ENCODE data around the gene PRKCH. TPM values are rescaled to one million over a fixed set of nuclear protein-coding genes. Genes with fewer than 3 reads are reported as not detected.

Gene PRKCH
- total RNA-seq (10 to 100 TPM in 3 of 4 donors, 1 to 10 TPM in 1; 7.6 to 19.9 (median 12.7) TPM), polyA plus RNA-seq (10 to 100 TPM in 1 of 3 donors, 1 to 10 TPM in 2; 4.2 to 16.2 (median 4.6) TPM)

DNA sequence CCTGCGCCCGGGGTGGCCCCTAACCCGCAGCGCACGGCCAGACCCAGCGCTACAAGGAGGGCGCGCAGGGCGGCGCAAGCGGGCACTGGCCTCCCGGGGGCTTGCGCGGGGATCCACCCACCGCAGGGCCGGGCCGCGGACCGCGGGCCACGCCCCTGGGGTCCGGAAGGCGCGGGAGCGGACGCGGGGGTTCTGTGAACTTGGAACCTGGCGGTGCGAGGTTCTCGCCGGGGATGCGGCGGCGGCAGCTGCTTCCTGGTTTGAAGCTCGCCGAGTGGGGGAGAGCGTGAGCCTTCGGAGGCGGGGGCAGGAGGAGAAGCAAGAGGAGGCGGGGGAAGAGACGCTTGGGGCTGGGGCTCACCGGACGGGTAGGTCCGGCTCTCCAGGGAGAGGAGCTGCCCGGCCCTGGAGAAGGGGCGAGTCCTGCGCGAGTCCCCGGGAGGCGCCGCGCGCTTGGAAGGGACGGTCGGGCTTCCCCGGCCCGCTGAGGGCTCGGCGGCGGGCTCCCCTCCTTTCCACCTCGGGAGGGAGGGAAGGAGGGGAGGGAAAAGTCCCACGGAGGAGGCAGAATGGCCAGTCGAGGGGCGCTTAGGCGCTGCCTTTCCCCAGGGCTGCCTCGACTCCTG is at the start of gene PRKCH:
Gene PRKCH (plus strand): TSS at position 195 of the 626 bp plus-strand sequence. CDS start 523 bp downstream, outside the sequence.
- H3K4me3 ChIP-seq, result peak within 1 kb of the TSS; percentile 28 to 54 (median 52)
- H3K4me1 ChIP-seq, result peaks cover 0 to 16% (median 11%) of the 10 kb centered on the region in 4 donors
- intact Hi-C loops (cut with DNase I), result no loop called here
- H3K27me3 ChIP-seq, result peaks cover 7 to 43% (median 23%) of the 10 kb centered on the region in 3 donors
- TF ChIP-seq EP300 (IDR thresholded peaks at IDR 0.05), result no peak
- TF ChIP-seq POLR2AphosphoS5 (IDR thresholded peaks at IDR 0.05), result peak in 2 of 4 donors; percentile 27 to 42
- 1% methylated on average over 66 of the region's 66 CpGs for WGBS, 2 donors
- H3K9me3 ChIP-seq, result no peaks in the 10 kb centered on the region
- peak within 1 kb of the TSS; percentile 49 to 81 (median 58) for H3K27ac ChIP-seq
- DNase-seq, result peak; percentile 81
- H3K36me3 ChIP-seq, result no peaks in the 10 kb centered on the region

DNA sequence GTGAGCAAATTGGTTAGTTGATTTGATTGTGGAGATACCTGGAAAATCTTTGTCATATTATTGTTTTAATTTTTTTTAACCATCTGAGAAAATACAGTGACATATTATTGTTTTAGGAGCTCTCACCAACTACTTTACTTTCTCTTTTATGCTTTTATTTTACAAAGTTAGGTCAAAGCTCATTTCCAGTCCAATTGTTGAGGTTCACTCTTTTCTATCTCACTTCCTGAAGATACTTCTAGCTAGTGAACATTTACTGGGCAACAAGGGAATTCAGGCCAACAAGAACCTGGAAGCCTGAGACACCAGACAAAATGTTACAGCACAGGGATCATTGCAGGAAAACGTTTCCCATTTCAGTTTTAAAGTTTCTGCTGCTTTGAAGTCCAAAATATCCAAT is 44.1 kb upstream of the PRKCH start:
- H3K27me3 ChIP-seq, result peaks cover 10 to 50% (median 24%) of the 10 kb centered on the region in 3 donors
- H3K4me3 ChIP-seq, result no peak overlapping the region
- WGBS, 2 donors, result 6 to 47% methylated on average over 1 of the region's 1 CpG
- no peaks in the 10 kb centered on the region for H3K36me3 ChIP-seq
- no peak for DNase-seq
- H3K9me3 ChIP-seq, result no peaks in the 10 kb centered on the region
- TF ChIP-seq POLR2AphosphoS5 (IDR thresholded peaks at IDR 0.05) (no peak), EP300 (IDR thresholded peaks at IDR 0.05) (no peak), POLR2A (IDR thresholded peaks at IDR 0.05) (no peak)
- TF ChIP-seq, protein P1, sequence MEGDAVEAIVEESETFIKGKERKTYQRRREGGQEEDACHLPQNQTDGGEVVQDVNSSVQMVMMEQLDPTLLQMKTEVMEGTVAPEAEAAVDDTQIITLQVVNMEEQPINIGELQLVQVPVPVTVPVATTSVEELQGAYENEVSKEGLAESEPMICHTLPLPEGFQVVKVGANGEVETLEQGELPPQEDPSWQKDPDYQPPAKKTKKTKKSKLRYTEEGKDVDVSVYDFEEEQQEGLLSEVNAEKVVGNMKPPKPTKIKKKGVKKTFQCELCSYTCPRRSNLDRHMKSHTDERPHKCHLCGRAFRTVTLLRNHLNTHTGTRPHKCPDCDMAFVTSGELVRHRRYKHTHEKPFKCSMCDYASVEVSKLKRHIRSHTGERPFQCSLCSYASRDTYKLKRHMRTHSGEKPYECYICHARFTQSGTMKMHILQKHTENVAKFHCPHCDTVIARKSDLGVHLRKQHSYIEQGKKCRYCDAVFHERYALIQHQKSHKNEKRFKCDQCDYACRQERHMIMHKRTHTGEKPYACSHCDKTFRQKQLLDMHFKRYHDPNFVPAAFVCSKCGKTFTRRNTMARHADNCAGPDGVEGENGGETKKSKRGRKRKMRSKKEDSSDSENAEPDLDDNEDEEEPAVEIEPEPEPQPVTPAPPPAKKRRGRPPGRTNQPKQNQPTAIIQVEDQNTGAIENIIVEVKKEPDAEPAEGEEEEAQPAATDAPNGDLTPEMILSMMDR (IDR thresholded peaks at IDR 0.05), result no peak
- peaks cover 0 to 15% (median 9%) of the 10 kb centered on the region in 4 donors for H3K4me1 ChIP-seq
- intact Hi-C loops (cut with DNase I), result no loop called here
- no peak overlapping the region for H3K27ac ChIP-seq

DNA sequence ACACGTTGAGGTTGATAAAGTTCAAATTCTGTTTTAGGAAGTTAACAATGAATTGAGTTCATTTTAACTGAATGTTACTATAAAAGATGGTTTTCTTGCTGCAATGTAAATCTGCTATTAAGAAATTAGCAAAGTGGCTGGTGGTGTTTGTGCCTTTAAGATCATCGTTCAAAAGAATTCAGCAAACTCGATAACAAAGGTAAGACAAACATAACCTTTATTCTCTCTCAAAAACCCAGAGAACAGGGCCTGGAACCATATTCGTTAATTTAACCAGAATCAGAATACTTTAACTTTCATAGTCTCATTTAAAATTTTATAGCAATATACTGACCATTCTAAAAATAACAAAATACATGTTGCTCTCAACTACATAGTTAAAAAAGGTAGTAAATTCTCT is 43.6 kb upstream of the PRKCH start:
- TF ChIP-seq, protein P1 (IDR thresholded peaks at IDR 0.05), result no peak
- TF ChIP-seq POLR2AphosphoS5 (IDR thresholded peaks at IDR 0.05) (no peak), POLR2A (IDR thresholded peaks at IDR 0.05) (no peak), EP300 (IDR thresholded peaks at IDR 0.05) (no peak)
- Histone ChIP-seq H3K27ac (no peak overlapping the region), H3K4me3 (no peak overlapping the region), H3K9me3 (no peaks in the 10 kb centered on the region), H3K4me1 (peaks cover 0 to 15% (median 9%) of the 10 kb centered on the region in 4 donors), H3K27me3 (peaks cover 10 to 56% (median 24%) of the 10 kb centered on the region in 3 donors), H3K36me3 (no peaks in the 10 kb centered on the region)
- intact Hi-C loops (cut with DNase I), result no loop called here
- no peak for DNase-seq
- 16 to 68% methylated on average over 4 of the region's 4 CpGs for WGBS, 2 donors

DNA sequence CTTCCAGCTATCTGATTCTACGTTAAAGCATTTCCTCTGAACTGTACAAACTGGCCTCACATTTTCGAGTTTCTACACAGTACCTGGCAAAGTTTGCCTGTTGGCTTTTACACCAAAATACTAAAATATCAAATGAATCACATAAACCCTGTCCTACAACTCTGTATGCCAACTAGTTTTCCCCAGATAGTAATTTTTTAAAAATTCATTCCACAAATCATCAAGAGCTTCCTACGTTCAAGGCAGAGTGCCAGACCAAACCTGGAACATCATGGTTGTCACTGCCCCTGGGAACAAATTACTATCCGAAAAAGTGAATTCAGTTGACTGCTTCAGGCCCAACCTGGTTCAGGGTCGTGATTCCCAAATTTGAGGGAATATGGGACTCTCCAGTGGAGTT is 42.3 kb upstream of the PRKCH start:
- H3K27ac ChIP-seq, result no peak overlapping the region
- no peak overlapping the region for H3K4me3 ChIP-seq

DNA sequence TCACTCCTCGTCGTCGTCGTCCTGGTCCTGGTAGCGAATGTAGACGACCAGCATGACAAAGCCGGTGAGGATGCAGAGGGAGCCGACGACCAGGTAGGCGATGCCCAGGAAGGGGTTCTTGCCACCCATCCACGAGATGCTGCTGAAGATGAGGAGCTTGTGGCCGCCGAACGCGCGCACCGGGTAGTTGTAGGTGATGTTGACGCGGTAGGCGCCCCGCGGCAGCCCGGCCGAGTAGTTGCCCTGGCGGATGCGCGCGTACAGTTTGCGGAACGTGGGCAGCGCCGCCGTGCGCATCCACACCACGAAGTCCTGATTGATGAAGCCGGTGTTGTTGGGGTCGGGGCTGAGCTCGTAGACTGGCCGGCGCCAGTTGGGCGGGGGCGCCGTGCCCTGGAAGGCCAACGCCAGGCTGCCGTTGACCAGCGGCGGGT is 41.3 kb upstream of the PRKCH start:
- Histone ChIP-seq H3K36me3 (no peaks in the 10 kb centered on the region), H3K4me3 (peak overlapping the region; percentile 22 to 49 (median 44)), H3K9me3 (no peaks in the 10 kb centered on the region), H3K27me3 (peaks cover 10 to 63% (median 24%) of the 10 kb centered on the region in 3 donors), H3K27ac (peak overlapping the region; percentile 41 to 75 (median 51)), H3K4me1 (peaks cover 0 to 15% (median 9%) of the 10 kb centered on the region in 4 donors)
- 7 to 13% methylated on average over 47 of the region's 47 CpGs for WGBS, 2 donors
- intact Hi-C loops (cut with DNase I), result no loop called here
- TF ChIP-seq POLR2A (IDR thresholded peaks at IDR 0.05) (no peak), EP300 (IDR thresholded peaks at IDR 0.05) (no peak)
- TF ChIP-seq, protein P1 (IDR thresholded peaks at IDR 0.05), result peak in 1 of 4 experiments; percentile 13
- DNase-seq, result no peak

More for the DNA sequence above, 42.3 kb upstream of the PRKCH start:
- intact Hi-C loops (cut with DNase I), result no loop called here
- peaks cover 10 to 63% (median 24%) of the 10 kb centered on the region in 3 donors for H3K27me3 ChIP-seq
- WGBS, 2 donors, result 20 to 70% methylated on average over 5 of the region's 5 CpGs
- peaks cover 0 to 15% (median 9%) of the 10 kb centered on the region in 4 donors for H3K4me1 ChIP-seq
- DNase-seq, result no peak
- H3K9me3 ChIP-seq, result no peaks in the 10 kb centered on the region
- H3K36me3 ChIP-seq, result no peaks in the 10 kb centered on the region
- TF ChIP-seq POLR2AphosphoS5 (IDR thresholded peaks at IDR 0.05) (no peak), POLR2A (IDR thresholded peaks at IDR 0.05) (no peak), EP300 (IDR thresholded peaks at IDR 0.05) (no peak)
- TF ChIP-seq, protein P1 (IDR thresholded peaks at IDR 0.05), result no peak

Measured in sigmoid colon (tissue), 7 donors.